ENCODE measurements around the gene ST3GAL5.

The ST3GAL5 gene

DNA sequence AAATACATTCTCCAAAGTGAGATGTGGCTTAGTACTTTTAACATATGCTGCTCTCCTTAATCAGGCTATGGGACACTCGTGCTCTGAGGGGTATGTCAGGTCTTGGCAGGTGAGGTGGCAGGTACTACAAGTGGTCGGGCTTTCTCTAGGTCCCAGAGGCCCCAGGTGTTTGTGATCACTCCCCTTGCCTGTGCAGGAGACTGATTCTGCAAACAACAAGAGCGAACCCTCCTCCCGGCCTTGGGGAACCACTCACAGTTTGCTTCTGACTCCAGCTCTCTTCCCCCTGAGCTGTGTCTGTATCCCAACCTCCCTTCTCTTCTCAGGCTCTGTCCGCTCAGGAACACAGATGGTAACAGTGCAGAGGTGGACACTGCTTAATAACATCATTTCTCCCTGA lies 86.9 kb downstream of the ST3GAL5 start:
- no peak for DNase-seq

DNA sequence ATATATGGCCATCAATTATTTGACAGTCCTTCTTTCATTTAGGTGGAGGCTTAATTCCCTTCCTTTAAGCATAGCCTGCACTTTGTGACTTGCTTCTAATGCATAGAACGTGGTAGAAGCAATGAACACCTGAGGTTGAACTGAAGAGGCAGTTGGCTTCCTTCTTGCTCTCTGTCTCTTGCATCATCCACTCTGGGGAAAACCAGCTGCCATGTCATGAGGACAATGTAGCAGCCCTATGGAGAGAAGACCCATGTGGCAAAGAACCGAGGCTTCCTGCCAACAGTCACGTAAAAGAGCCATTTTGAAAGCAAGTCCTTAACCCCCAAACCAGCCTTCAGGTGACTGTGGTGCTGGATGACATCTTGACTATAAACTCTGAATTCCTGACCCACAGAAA lies 88.2 kb downstream of the ST3GAL5 start:
- no peak for DNase-seq

DNA sequence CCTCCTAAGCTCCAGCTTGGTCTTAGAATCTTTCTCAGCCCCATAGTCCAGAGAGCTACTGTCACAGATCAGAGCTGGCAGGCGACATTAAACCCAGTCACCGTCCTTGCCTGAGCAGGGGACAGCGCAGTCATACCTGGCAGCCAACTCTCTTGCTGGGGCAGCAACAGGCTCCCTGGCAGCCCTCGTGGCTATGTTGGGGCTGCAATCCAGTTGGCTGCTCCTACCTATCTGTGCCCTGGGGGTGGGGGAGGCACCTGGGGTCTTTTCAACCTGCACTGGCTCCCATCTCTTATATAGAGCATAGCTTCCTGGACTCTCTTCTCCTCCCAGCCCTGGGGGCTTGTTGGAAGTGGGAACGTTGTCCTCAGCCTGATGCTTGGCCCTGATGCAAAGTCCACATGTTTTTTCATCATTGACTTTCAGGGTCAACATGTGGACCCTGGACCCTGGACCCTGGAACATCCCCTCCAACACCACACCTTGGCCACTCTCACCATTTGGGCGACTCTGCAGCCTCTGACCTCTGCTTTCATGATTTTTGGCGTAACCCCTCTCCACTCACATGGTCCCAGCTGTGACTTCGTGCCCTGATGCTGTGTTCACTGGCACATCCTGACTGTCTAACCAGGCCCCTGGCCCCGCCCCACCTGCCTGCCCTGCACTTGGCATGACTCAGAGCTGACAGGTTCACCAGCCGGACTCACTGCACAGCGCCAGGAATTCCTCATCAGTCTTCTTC lies 89.4 kb downstream of the ST3GAL5 start:
- DNase-seq, result no peak

GRCh38 chr2:85797921-85798320 lies 90.9 kb downstream of the ST3GAL5 start:
- no peak for DNase-seq

DNA sequence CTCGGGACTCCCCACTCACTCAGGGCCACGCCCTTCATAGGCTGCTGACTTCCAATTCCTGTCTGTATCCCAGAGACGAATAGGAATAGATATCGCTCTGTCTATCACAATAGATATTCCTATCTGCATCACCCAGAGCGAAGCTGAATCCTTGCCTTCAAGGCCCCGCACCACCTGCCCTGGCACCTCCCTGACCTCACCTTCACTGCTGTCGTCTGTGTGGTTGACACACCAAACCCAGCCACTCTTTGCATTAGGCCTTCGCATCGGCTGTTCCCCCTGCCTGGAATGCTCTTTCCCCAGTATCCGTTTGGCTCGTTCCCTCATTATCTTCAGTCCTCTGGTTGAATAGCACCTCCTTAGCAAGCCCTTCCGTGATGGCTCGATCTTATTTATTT lies 91.5 kb downstream of the ST3GAL5 start:
- no peak for DNase-seq

- no peak for DNase-seq
Observed at GRCh38 chr2:85796341-85797262, 92.2 kb downstream of the ST3GAL5 start.

GRCh38 chr2:85796046-85796340 lies 92.8 kb downstream of the ST3GAL5 start:
- DNase-seq, result no peak

DNA sequence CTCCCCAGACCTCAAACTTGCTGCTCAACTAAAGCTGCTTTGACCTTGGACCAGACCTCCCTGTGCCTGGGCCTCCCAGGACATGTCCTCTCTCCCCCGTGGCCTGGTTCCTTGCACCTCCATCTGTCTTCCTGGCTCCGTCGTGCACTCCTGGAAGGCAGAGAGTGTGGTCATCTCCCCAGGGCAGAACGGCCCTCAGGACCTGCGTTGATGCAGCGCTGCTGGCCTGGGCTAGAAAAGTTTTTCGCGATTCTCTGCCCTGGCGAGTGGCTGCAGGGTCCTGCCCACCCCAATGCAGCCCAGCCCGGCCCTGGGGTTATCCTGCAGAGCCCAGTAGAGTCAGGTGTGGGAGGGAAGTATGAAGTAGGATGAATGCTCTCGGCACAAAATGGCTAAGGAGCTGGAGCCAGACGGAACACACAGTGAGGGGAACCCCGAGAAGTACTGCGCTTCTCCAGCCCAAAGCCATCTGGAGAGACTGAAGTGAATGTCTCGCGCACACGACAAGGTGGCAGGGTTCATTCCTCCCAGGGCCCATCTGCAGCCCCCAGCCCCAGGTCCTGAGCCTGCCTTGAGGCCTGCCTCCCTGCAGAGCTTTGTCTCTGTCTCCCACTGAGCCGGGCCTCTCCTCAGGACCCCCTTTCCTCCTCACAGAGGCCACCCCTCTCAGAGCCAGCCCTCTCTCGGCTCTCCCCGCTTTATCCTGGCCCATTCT lies 93.3 kb downstream of the ST3GAL5 start:
- DNase-seq, result no peak

GRCh38 chr2:85794491-85795121 lies 94.2 kb downstream of the ST3GAL5 start:
- no peak for DNase-seq

DNA sequence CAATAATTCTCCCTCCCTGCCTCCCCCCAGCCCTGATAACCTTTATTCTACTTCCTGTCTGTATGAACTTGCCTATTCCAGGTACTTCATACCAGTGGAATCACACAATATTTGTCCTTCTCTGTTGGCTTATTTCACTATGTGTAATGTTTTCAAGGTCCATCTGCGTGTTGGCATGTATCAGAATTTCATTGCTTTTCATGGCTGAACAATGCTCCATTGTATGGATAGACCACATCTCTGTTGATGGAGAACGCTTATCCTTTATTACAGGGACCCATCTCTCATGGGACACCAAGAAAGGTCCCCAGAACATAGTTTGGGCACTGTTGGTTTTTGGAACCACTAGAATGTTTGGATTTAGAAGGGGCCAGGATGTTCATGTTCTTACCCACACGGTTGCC lies 94.8 kb downstream of the ST3GAL5 start:
- no peak for DNase-seq

DNA sequence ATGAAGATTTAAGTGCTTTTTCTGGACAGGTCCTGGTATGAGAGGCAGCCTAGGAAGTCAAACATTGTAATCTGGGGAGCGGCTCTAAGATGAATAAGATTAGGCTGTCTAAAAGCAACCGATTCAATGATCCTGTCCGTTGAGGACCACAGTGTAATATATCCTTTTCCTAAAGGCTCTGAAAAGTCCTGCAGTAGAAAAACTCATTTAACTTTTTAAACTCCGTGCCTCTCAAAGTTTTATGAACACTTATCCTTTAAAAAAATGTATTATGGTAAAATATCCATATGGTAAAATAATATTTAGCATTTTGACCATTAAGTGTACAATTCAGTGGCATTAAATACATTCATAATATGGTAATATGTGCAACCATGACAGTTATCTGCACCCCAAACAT lies 95.2 kb downstream of the ST3GAL5 start:
- DNase-seq, result no peak

DNA sequence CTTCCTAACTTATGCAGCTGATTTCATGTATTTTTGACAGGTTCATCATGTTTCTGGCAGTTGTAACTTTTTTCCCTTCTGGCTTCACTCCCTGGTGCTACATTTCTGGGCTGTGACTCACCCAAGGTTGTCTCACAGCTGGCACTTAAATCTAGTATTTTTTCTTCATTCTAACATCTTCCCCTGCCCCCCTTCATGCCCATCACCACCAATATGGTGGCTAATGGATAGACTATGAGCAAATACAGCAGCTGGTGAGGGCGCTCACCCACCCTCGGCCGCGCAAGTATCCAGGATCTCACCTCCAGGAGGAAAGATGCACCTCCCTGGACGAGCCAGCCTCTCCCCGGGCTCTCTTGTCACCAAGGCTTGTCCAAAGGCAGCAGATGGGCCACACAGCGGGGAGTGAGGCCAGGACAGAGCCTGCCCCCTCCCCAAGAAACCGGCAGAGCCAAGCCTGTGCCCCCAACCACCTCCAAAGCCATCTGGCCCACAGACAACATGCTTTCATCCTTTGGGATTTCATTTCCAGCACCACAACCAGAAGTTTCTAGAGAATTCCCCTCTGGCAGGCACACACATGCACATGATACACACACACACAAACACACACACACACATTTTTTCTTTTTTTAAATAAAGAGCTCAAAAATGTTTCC lies 95.9 kb downstream of the ST3GAL5 start:
- no peak for DNase-seq

DNA sequence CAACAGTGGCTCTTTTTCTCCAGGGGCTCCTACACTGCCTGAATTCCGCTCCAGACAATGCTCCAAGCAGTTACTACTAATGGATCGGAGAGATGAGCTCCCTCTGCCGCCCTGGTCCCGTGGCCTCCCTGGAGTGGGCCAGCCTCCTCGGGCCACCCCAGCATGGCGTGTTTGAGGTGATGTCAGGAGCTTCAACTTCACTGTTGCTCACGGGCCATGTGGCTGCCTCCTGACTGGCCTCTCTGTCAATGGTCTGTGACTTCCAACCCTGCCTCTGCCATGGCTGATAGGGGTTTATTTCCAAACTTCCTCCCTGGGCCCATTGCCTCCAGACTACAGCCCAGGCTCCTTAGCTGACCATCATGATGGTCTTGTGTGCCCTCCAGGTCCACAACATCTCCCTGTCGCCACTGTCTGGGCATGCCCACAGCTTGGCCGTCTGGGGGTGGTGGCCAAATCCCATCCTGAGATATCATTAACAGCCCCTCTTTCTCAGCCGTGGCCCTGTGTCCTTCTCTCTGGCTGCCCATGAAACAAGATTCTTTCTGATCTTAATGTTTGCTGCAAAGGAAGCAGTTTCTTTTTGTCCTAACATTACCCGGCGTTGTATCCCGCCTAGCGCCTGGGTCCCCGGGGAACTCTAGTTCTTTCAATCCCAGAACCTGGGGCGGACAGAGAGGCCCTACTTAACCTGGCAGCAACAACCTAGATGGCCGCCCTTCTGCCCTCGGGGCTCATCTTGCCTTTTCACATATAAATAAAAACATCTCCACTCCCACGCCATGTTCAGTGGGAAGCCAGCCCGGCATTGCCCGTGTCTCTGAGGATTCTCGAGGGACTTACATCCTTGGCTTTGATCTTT lies 96.9 kb downstream of the ST3GAL5 start:
- no peak for DNase-seq

DNA sequence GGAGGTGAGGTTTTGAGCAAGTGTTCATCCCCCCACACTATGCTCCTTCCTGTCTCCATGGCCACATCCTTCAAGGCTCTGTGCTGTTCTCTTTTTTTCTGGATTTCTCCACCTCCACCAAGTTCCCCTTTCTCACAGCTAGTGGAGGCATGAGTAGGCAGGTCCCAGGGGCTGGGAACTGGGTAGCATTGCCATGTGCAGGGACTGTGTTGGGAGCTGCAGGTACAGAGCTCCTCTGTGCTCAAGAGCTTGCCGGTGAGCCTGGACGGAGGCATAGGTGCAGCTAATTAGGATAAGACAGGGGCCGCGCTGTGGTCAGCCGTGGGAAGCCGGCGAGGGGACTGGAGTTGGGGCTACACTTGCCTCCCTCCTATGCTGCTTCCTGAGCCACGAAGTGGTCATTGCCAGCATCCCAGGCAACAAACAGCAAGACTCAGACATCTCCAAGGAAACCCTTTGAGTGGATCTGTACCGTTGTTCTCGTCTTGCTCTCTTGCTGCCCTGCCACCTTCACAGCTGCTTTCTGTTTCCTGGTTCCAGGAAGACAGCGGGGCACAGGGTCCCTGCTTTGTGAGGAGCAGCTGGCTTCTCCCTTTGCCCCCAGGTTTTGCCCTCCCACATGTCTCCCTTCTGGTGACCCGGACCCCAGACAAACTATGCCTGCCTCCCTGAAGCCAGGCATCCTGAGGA lies 98.1 kb downstream of the ST3GAL5 start:
- DNase-seq, result no peak

DNA sequence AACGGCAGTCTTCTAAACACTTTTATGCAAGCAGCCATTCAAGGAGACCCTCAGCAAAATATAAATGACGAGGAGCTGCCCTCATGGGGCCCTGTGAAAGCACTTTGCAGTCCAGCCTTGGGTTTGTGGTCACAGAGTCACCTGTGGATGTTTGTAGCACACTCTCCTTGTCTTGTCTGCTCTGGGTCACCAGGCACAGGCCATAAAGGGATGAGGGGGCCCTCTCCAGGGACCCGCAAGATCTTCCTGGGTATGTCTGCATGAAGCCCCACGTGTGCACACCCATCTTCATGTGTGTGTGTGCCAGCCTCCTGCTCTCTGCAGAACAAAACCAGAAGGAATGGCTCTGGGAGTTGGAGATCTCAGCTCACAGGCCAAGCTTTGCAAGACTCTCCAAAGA lies 98.8 kb downstream of the ST3GAL5 start:
- no peak for DNase-seq

- DNase-seq, result no peak
Observed at GRCh38 chr2:85789271-85789670, 99.5 kb downstream of the ST3GAL5 start.

DNA sequence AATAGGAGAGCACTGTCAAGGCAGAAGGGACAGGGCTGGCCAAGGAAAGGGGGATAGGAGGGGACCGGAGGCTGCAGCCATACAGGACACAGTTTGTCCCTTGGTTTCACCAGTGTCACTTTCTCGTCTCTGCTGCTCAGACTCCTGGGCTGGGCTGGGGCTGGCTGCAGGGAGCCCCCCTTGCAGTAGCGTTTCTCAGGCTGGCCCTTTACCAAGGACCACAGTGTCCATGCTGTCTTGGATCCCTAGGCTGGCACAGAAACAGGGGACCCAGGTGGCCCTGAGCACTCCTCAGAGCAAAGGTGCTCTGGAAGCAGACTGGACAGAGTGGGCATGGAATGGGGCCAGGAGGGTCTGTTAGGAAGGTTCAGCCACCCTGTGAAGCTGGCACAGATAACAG lies 100.2 kb downstream of the ST3GAL5 start:
- DNase-seq, result no peak

GRCh38 chr2:85787981-85788340 lies 100.8 kb downstream of the ST3GAL5 start:
- DNase-seq, result no peak

DNA sequence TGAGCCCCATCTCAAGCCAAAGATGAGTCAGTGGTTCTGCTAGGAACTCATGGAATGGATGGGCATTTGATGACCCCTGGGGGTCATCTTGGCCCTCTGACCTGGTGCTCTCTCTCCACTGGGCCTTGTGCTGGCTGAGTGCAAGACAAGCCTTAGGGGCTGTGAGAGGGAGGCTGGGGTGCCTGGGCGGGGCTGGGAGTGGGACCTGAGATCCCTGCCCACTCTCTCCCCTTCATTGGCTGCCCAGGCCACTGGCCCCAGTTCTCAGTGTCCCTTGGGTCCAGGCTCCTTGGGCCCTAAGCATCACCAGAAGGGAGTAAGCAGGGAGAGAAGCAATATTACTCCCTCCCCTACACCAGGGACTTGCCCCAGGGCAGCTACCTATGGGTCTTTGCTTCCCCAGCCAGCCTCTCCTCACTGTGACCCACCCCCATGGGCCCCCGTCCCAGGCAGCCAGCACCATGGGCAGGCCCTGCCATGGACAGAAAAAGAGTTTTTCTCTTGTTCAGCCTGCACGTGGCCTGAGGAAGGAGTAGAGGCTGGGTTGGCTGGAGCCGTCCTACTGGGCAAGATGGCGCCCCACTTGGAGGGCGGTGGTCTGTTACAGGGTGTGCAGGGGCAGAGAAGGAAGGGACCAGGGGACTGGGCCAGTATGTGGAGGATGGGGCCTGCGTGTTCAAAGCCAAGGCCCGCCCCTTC lies 101.4 kb downstream of the ST3GAL5 start:
- no peak for DNase-seq
